Activated naive CD8-positive, alpha-beta T cell treated with anti-CD3 and anti-CD28 coated beads for 36 hours (primary cell): ENCODE results near the gene C6orf62. TPM values are rescaled to one million over a fixed set of nuclear protein-coding genes. Genes with fewer than 3 reads are reported as not detected.
"Not testable (repeated sequence)": the region's sequence is repeated elsewhere in the genome, so short reads cannot be mapped to it uniquely, and the experiment has no call there.

ENCODE experiments used
- DNase-seq: peaks from one replicate; pipeline ENCODE4 v3.0.0; 2021
- H3K27ac Mint-ChIP-seq: one replicate; pipeline ENCODE4 v1.8.0; 2022; ENCODE audit warnings: mild to moderate bottlenecking, moderate library complexity, mixed read lengths
- H3K27me3 Mint-ChIP-seq: one replicate; pipeline ENCODE4 v1.8.0; 2022; ENCODE audit warnings: mild to moderate bottlenecking, mixed read lengths
- H3K36me3 Mint-ChIP-seq: one replicate; pipeline ENCODE4 v1.8.0; 2021; ENCODE audit warnings: mild to moderate bottlenecking, mixed read lengths
- H3K4me1 Mint-ChIP-seq: one replicate; pipeline ENCODE4 v1.8.0; 2021; ENCODE audit warnings: mixed read lengths
- H3K4me3 Mint-ChIP-seq: one replicate; pipeline ENCODE4 v1.8.0; 2022; ENCODE audit warnings: mild to moderate bottlenecking, moderate library complexity, mixed read lengths
- H3K9me3 Mint-ChIP-seq: one replicate; pipeline ENCODE4 v1.8.0; 2022; ENCODE audit warnings: mixed read lengths
- total RNA-seq, 2 experiments: library from RNA; stranded (reverse); gene quantifications; one replicate each; pipeline ENCODE4 v1.2.3, GENCODE V29; 2021

The C6orf62 gene
- total RNA-seq, 2 experiments from 2014 or later, result 110 to 111 TPM

- Mint-ChIP-seq H3K36me3 (peaks cover 33% of the 10 kb centered on the region), H3K4me3 (peak overlapping the region; percentile 100)
- DNase-seq, result no peak
Measured at GRCh38 chr6:24721461-24722215, 2.7 kb upstream of the C6orf62 start.

DNA sequence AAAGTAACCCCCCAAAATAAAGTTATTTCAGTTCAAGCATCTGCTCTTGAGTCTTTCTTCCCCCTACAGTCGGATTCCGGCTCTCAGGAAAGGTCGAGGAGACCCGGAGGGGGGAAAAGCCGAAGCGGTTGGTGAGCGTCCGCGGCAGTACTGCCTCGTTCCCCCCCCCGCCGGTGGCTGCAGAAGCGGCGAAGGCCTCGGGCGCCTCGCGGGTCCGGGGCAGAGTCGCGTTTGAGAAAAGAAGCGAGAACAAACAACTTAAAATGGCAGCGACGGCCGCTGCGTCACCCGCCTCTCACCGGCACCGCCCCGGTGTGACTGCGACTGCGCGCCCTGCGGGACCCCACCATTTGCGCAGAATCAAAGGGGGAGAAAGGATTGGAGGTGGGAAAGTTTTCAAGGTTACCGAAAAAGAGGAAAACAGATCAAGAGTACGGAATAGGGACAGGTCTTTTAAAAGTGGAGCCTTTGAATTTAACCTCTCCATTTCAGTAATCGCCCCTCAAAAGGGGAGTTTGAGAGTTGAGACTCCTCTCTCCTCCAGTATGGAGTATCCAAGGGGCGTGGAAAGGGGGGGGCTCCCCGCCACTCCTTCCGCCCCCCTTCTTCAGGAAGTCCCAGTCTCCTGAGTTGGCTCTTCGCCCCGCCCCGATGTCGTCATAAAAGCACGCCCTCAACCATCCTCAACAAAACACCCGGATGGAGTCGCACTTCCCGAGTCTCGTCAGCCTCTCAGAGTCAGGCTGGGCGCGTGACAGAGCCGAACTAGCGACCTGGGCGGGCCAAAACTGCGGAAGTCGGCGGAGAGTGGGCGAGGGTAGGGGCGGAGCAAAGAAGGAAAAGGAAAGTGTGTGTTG is 1.9 kb upstream of the C6orf62 start:
- peaks cover 5% of the 10 kb centered on the region for H3K27me3 Mint-ChIP-seq
- H3K27ac Mint-ChIP-seq, result peak overlapping the region; percentile 100
- no peaks in the 10 kb centered on the region for H3K9me3 Mint-ChIP-seq
- DNase-seq, result peak; percentile 99
- H3K4me1 Mint-ChIP-seq, result peaks cover 28% of the 10 kb centered on the region
- peak overlapping the region; percentile 100 for H3K4me3 Mint-ChIP-seq
- peaks cover 41% of the 10 kb centered on the region for H3K36me3 Mint-ChIP-seq

More at GRCh38 chr6:24721461-24722215, 2.7 kb upstream of the C6orf62 start:
- Mint-ChIP-seq H3K4me1 (peaks cover 21% of the 10 kb centered on the region), H3K27me3 (peaks cover 5% of the 10 kb centered on the region), H3K9me3 (no peaks in the 10 kb centered on the region), H3K27ac (peak overlapping the region; percentile 100)

DNA sequence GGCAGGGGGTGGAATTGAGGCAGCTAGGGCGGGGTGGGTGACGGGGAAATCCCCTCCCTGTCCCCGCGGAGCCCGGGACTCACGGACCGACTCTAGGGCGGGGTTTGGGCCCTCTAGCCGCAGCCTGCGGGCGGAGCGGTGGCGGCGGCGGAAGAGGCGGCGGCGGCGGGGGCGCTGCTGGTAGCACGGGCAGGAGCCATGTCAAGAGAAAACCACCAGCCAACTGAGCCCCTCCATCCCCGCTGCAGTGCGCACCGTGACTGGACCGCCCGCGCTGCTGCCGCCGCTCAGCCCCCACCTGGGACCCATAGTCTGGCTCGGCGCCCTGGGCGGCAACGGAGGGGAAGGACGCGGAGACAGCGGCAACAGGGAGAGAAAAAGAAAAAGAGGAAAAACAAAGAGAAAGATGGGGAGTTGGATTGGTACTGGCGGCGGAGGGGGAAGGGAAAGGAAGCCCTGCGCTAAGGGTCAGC is 1.2 kb upstream of the C6orf62 start:
- peaks cover 5% of the 10 kb centered on the region for H3K27me3 Mint-ChIP-seq
- peak; percentile 80 for DNase-seq
- peaks cover 35% of the 10 kb centered on the region for H3K4me1 Mint-ChIP-seq
- H3K27ac Mint-ChIP-seq, result peak overlapping the region; percentile 100
- H3K4me3 Mint-ChIP-seq, result peak overlapping the region; percentile 100
- H3K36me3 Mint-ChIP-seq, result peaks cover 48% of the 10 kb centered on the region
- no peaks in the 10 kb centered on the region for H3K9me3 Mint-ChIP-seq

GRCh38 chr6:24718449-24719124 is 367 bp downstream of the C6orf62 start:
- DNase-seq, result no peak
- peaks cover 5% of the 10 kb centered on the region for H3K27me3 Mint-ChIP-seq
- H3K9me3 Mint-ChIP-seq, result no peaks in the 10 kb centered on the region
- H3K27ac Mint-ChIP-seq, result peak overlapping the region; percentile 100
- H3K4me3 Mint-ChIP-seq, result peak overlapping the region; percentile 100
- peaks cover 46% of the 10 kb centered on the region for H3K4me1 Mint-ChIP-seq
- peaks cover 60% of the 10 kb centered on the region for H3K36me3 Mint-ChIP-seq

GRCh38 chr6:24716602-24717148 is 2.3 kb downstream of the C6orf62 start:
- Mint-ChIP-seq H3K4me1 (peaks cover 56% of the 10 kb centered on the region), H3K36me3 (peaks cover 72% of the 10 kb centered on the region), H3K27ac (peak overlapping the region; percentile 8), H3K4me3 (peak overlapping the region; percentile 100)
- not testable (repeated sequence) for H3K9me3 Mint-ChIP-seq, H3K27me3 Mint-ChIP-seq, DNase-seq

- no peaks in the 10 kb centered on the region for H3K9me3 Mint-ChIP-seq
- peaks cover 64% of the 10 kb centered on the region for H3K36me3 Mint-ChIP-seq
- H3K27ac Mint-ChIP-seq, result peak overlapping the region; percentile 17
- H3K27me3 Mint-ChIP-seq, result no peaks in the 10 kb centered on the region
- peaks cover 49% of the 10 kb centered on the region for H3K4me1 Mint-ChIP-seq
- DNase-seq, result no peak
- no peak overlapping the region for H3K4me3 Mint-ChIP-seq
Measured at GRCh38 chr6:24710519-24711303, 8.2 kb downstream of the C6orf62 start.

- Mint-ChIP-seq H3K4me3 (no peak overlapping the region), H3K27ac (peak overlapping the region; percentile 45), H3K4me1 (peaks cover 49% of the 10 kb centered on the region), H3K36me3 (peaks cover 57% of the 10 kb centered on the region), H3K27me3 (no peaks in the 10 kb centered on the region), H3K9me3 (no peaks in the 10 kb centered on the region)
- DNase-seq, result no peak
Measured at GRCh38 chr6:24709014-24709711, 9.8 kb downstream of the C6orf62 start.

GRCh38 chr6:24708612-24709011 is 10.3 kb downstream of the C6orf62 start:
- no peak for DNase-seq
- Mint-ChIP-seq H3K4me1 (peaks cover 49% of the 10 kb centered on the region), H3K36me3 (peaks cover 57% of the 10 kb centered on the region), H3K9me3 (no peaks in the 10 kb centered on the region), H3K4me3 (no peak overlapping the region), H3K27me3 (no peaks in the 10 kb centered on the region), H3K27ac (peak overlapping the region; percentile 45)

DNA sequence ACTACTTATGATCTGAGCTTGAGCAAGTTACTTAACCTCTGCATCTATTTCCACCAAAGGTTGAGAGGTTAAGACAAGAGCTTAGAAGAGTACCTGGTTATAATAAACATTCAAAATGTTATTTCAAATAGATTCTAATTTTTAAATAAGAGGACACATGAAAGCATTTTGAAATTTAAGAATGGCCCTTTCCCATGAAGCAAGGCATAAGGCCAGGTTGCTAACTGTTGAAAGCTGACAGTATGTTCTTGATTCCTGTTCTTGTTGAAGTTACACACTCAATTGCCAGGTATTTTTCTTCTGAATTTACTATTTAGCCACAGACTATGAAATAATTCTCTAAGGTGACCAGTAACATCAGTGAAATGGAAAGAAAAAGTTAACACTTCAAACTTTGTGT is 14.5 kb downstream of the C6orf62 start:
- Mint-ChIP-seq H3K27ac (no peak overlapping the region), H3K4me3 (no peak overlapping the region), H3K4me1 (peaks cover 56% of the 10 kb centered on the region), H3K36me3 (peaks cover 46% of the 10 kb centered on the region), H3K27me3 (no peaks in the 10 kb centered on the region), H3K9me3 (no peaks in the 10 kb centered on the region)
- DNase-seq, result no peak

GRCh38 chr6:24702720-24703282 is 16.2 kb downstream of the C6orf62 start:
- H3K27ac Mint-ChIP-seq, result peak overlapping the region; percentile 56
- DNase-seq, result no peak
- no peaks in the 10 kb centered on the region for H3K27me3 Mint-ChIP-seq
- H3K36me3 Mint-ChIP-seq, result peaks cover 42% of the 10 kb centered on the region
- H3K4me1 Mint-ChIP-seq, result peaks cover 52% of the 10 kb centered on the region
- H3K4me3 Mint-ChIP-seq, result no peak overlapping the region
- H3K9me3 Mint-ChIP-seq, result no peaks in the 10 kb centered on the region

- H3K27me3 Mint-ChIP-seq, result no peaks in the 10 kb centered on the region
- no peak overlapping the region for H3K27ac Mint-ChIP-seq
- no peak overlapping the region for H3K4me3 Mint-ChIP-seq
- H3K4me1 Mint-ChIP-seq, result peaks cover 45% of the 10 kb centered on the region
- no peaks in the 10 kb centered on the region for H3K9me3 Mint-ChIP-seq
- peaks cover 22% of the 10 kb centered on the region for H3K36me3 Mint-ChIP-seq
- DNase-seq, result no peak
Measured at GRCh38 chr6:24699521-24700359, 19.2 kb downstream of the C6orf62 start.

DNA sequence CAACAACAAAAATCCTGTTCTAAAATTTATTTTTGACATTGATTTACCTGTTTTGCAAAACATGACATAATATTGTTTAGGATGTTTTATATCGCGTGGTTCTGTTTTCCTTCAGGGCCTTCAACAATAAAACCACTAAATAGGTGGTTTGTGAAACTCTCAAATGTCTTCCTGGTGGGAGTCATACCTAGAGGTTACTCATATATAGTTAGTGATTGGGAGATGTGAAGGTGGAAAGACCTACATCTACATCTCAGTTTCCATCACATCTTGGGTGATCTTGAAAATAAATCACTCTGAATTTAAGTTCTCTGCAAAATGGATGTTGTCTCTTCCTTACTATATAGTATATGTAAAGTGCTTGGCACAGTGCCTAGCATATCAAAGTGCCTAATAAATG is 22.9 kb downstream of the C6orf62 start:
- H3K4me1 Mint-ChIP-seq, result peaks cover 29% of the 10 kb centered on the region
- peaks cover 12% of the 10 kb centered on the region for H3K36me3 Mint-ChIP-seq
- H3K27me3 Mint-ChIP-seq, result no peaks in the 10 kb centered on the region
- no peaks in the 10 kb centered on the region for H3K9me3 Mint-ChIP-seq
- H3K4me3 Mint-ChIP-seq, result no peak overlapping the region
- no peak for DNase-seq
- peak overlapping the region; percentile 68 for H3K27ac Mint-ChIP-seq

DNA sequence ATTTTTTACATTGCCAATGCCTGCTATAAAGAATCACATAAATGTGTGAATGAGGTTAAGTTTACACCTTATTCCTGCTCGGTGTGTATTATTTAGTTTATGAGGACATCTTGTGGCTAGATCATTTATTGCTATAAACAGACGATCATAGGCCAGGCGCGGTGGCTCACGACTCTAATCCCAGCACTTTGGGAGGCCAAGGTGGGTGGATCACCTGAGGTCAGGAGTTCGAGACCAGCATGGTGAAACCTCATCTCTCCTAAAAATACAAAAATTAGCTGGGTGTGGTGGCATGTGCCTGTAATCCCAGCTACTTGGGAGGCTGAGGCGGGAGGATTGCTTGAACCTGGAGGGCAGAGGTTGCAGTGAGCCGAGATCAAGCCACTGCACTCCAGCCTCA is 23.3 kb downstream of the C6orf62 start:
- H3K9me3 Mint-ChIP-seq, H3K27ac Mint-ChIP-seq, H3K27me3 Mint-ChIP-seq, H3K36me3 Mint-ChIP-seq, H3K4me3 Mint-ChIP-seq: not testable (repeated sequence)
- H3K4me1 Mint-ChIP-seq, result peaks cover 29% of the 10 kb centered on the region
- DNase-seq, result peak; percentile 18
